ENCODE data around the gene QPRT. TPM values are rescaled to one million over a fixed set of nuclear protein-coding genes. Genes with fewer than 3 reads are reported as not detected.

QPRT gene
- polyA plus RNA-seq, 1 of the 3 experiments (the other 2 are of a cell fraction), result 12.5 TPM

DNA sequence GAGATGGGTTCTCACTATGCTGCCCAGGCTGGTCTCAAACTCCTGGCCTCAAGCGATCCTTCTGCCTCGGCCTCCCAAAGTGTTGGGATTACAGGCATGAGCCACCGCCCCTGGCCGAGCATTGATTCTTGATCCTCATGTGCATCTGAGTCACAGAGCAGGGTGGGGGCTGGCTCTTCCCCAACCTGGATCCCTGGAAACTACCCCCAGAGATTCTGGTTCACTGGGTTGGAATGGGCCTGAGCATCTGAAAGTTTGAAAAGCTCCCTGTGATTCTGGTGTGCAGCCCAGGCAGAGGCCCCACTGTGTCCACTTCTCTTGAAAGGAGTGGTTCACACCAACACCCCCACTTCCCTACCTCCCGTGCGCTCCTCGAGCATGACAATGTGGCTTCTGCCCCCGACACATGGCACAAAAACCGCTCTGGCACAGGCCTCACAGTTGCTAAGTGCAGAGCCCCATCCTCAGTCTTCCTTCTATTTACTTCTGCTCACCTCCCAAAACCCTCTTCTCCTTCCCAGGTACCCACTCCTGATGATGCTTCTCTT is 4.6 kb downstream of the QPRT start:
- Histone ChIP-seq H3K27ac (ENCODE audit: low read depth in 2 of 2, low read length in 1 of 2) (no peak overlapping the region), H3K36me3 (replicated peaks in 1 of 2; ENCODE audit: control insufficient read depth in 1 of 2, insufficient read depth in 2 of 2, low read length in 1 of 2) (no peaks in the 10 kb centered on the region), H3K79me2 (ENCODE audit: insufficient read depth) (no peaks in the 10 kb centered on the region), H3K4me2 (no peak overlapping the region), H3K9me3 (no peaks in the 10 kb centered on the region), H3K4me3 (ENCODE audit: low read depth in 2 of 2, low read length in 1 of 2) (no peak overlapping the region), H3F3A (replicated peaks; ENCODE audit: insufficient read depth) (no peaks in the 10 kb centered on the region), H3K27me3 (ENCODE audit: insufficient read depth) (no peaks in the 10 kb centered on the region), H4K20me1 (ENCODE audit: insufficient read depth) (no peaks in the 10 kb centered on the region), H3K9me2 (no peaks in the 10 kb centered on the region), H2AFZ (ENCODE audit: low read depth) (no peak overlapping the region), H3K4me1 (ENCODE audit: control insufficient read depth in 1 of 2, insufficient read depth in 2 of 2, low read depth in 1 of 2, low read length in 1 of 2) (peaks cover 0 to 2% of the 10 kb centered on the region in 2 experiments; a peak in 1 of 4 replicates), H3K9ac (no peak overlapping the region)
- WGBS (ENCODE audit: low lambda C conversion rate), result 86% methylated on average over 9 of the region's 9 CpGs
- no peak for DNase-seq
- POLR2A ChIA-PET, result no interaction called here
- TF ChIP-seq, protein P1, sequence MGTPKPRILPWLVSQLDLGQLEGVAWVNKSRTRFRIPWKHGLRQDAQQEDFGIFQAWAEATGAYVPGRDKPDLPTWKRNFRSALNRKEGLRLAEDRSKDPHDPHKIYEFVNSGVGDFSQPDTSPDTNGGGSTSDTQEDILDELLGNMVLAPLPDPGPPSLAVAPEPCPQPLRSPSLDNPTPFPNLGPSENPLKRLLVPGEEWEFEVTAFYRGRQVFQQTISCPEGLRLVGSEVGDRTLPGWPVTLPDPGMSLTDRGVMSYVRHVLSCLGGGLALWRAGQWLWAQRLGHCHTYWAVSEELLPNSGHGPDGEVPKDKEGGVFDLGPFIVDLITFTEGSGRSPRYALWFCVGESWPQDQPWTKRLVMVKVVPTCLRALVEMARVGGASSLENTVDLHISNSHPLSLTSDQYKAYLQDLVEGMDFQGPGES (IDR thresholded peaks at IDR 0.05; ENCODE audit: low read depth, low read length), result no peak
- TF ChIP-seq MXI1 (IDR thresholded peaks at IDR 0.05; ENCODE audit: low read depth, low read length) (no peak), MAX (IDR thresholded peaks at IDR 0.05; ENCODE audit: low read depth) (no peak), CTCF (IDR thresholded peaks at IDR 0.05) (no peak), RFX5 (IDR thresholded peaks at IDR 0.05; ENCODE audit: low read length) (no peak), TAF1 (IDR thresholded peaks at IDR 0.05; ENCODE audit: borderline replicate concordance, low read depth, low read length) (no peak), RCOR1 (IDR thresholded peaks at IDR 0.05; ENCODE audit: low read length) (no peak), CHD2 (IDR thresholded peaks at IDR 0.05; ENCODE audit: low read length, partially characterized antibody) (no peak), POLR2AphosphoS5 (IDR thresholded peaks at IDR 0.05; ENCODE audit: low read depth, low read length) (no peak), RXRA (IDR thresholded peaks at IDR 0.05; ENCODE audit: borderline replicate concordance, low read depth) (no peak), EZH2phosphoT487 (IDR thresholded peaks at IDR 0.05; ENCODE audit: borderline replicate concordance, low read depth) (no peak), GATA2 (CRISPR knock-in tag; IDR thresholded peaks at IDR 0.05) (no peak), FOSL2 (IDR thresholded peaks at IDR 0.05; ENCODE audit: borderline replicate concordance, low read depth) (no peak), YY1 (IDR thresholded peaks at IDR 0.05; ENCODE audit: low read depth) (no peak), GABPA (IDR thresholded peaks at IDR 0.05; ENCODE audit: low read depth) (no peak), FOXM1 (IDR thresholded peaks at IDR 0.05; ENCODE audit: low read depth) (no peak), NRF1 (IDR thresholded peaks at IDR 0.05; ENCODE audit: low read depth, low read length) (no peak), TEAD4 (IDR thresholded peaks at IDR 0.05; ENCODE audit: borderline replicate concordance, insufficient read depth) (no peak), NFIC (IDR thresholded peaks at IDR 0.05; ENCODE audit: borderline replicate concordance) (no peak)
- TF ChIP-seq, protein P2, sequence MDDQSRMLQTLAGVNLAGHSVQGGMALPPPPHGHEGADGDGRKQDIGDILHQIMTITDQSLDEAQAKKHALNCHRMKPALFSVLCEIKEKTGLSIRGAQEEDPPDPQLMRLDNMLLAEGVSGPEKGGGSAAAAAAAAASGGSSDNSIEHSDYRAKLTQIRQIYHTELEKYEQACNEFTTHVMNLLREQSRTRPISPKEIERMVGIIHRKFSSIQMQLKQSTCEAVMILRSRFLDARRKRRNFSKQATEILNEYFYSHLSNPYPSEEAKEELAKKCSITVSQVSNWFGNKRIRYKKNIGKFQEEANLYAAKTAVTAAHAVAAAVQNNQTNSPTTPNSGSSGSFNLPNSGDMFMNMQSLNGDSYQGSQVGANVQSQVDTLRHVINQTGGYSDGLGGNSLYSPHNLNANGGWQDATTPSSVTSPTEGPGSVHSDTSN (IDR thresholded peaks at IDR 0.05), result no peak
- CTCF ChIA-PET, result interaction anchor here (1.3 to 1.8 kb wide), 2 partner anchors 16 to 46 kb away, joined by 3 read pairs; no protein-coding TSS in a partner anchor

All from SK-N-SH (cell line).